Chondrocyte (in vitro differentiated cells): ENCODE results near the gene HCFC1R1. TPM values are rescaled to one million over a fixed set of nuclear protein-coding genes. Genes with fewer than 3 reads are reported as not detected.

Experiments used
- DNase-seq: peaks from one replicate; pipeline ENCODE4 v3.0.0; 2021; ENCODE audit warnings: mixed read lengths, low spot score
- H3K27ac Mint-ChIP-seq: one replicate; pipeline ENCODE4 v1.8.0; 2021; ENCODE audit warnings: mild to moderate bottlenecking, moderate library complexity, mixed read lengths; ENCODE audit not compliant: unreplicated experiment
- H3K27me3 Mint-ChIP-seq: 2 replicates; pipeline ENCODE4 v1.8.0; 2021; ENCODE audit warnings: low read depth, mixed read lengths
- H3K36me3 Mint-ChIP-seq: 2 replicates; pipeline ENCODE4 v1.8.0; 2021; ENCODE audit warnings: low read depth, mixed read lengths
- H3K4me1 Mint-ChIP-seq: 2 replicates; pipeline ENCODE4 v1.8.0; 2021; ENCODE audit warnings: low read depth, mild to moderate bottlenecking, mixed read lengths
- H3K4me3 Mint-ChIP-seq: one replicate; pipeline ENCODE4 v1.8.0; 2021; ENCODE audit warnings: mild to moderate bottlenecking, moderate library complexity, mixed read lengths; ENCODE audit not compliant: unreplicated experiment
- H3K9me3 Mint-ChIP-seq: 2 replicates; pipeline ENCODE4 v1.8.0; 2021; ENCODE audit warnings: low read depth, mixed read lengths
- CTCF ChIP-seq: fragments of 200-600 bp; sonication (generic); IDR thresholded peaks from 2 replicates; pipeline ENCODE4 v1.5.0; 2021; ENCODE audit warnings: antibody characterized with exemption, mild to moderate bottlenecking, moderate library complexity
- total RNA-seq: library from RNA; stranded (reverse); gene quantifications from 3 replicates; pipeline ENCODE4 v1.2.1, GENCODE V29; 2021

The HCFC1R1 gene
- total RNA-seq, 1 donor from 2014 or later, result 79.3 TPM

- Mint-ChIP-seq H3K27ac (no peak within 1 kb of the TSS), H3K27me3 (peaks cover 5% of the 10 kb centered on the region), H3K4me1 (peaks cover 18% of the 10 kb centered on the region), H3K36me3 (peaks cover 7% of the 10 kb centered on the region), H3K4me3 (no peak within 1 kb of the TSS), H3K9me3 (no peaks in the 10 kb centered on the region)
- TF ChIP-seq CTCF, result peak; percentile 67
- peak; percentile 92 for DNase-seq
These were observed 5.8 kb downstream of the HCFC1R1 start, which contains the start of gene CLDN6 for GRCh38 chr16:3017794-3018506. Gene CLDN6 (minus strand): TSS chr16:3018183. CDS start chr16:3016021, 2,162 bp downstream.

- Mint-ChIP-seq H3K36me3 (peaks cover 7% of the 10 kb centered on the region), H3K4me1 (peaks cover 12% of the 10 kb centered on the region), H3K4me3 (no peak overlapping the region), H3K27me3 (peaks cover 11% of the 10 kb centered on the region), H3K9me3 (no peaks in the 10 kb centered on the region), H3K27ac (no peak overlapping the region)
- no peak for DNase-seq
- TF ChIP-seq CTCF, result no peak
These were observed 6.4 kb downstream of the HCFC1R1 start for GRCh38 chr16:3017344-3017743.

- Mint-ChIP-seq H3K36me3 (no peaks in the 10 kb centered on the region), H3K4me3 (no peak overlapping the region), H3K27me3 (peaks cover 14% of the 10 kb centered on the region), H3K9me3 (no peaks in the 10 kb centered on the region), H3K27ac (no peak overlapping the region), H3K4me1 (peaks cover 4% of the 10 kb centered on the region)
- no peak for DNase-seq
- no peak for TF ChIP-seq CTCF
These were observed 7.7 kb downstream of the HCFC1R1 start for GRCh38 chr16:3015865-3016521.

- Mint-ChIP-seq H3K4me3 (no peak overlapping the region), H3K27me3 (peaks cover 14% of the 10 kb centered on the region), H3K9me3 (no peaks in the 10 kb centered on the region), H3K27ac (no peak overlapping the region), H3K36me3 (no peaks in the 10 kb centered on the region), H3K4me1 (peaks cover 3% of the 10 kb centered on the region)
- no peak for DNase-seq
- TF ChIP-seq CTCF, result no peak
These were observed 8.8 kb downstream of the HCFC1R1 start for GRCh38 chr16:3014971-3015370.

- H3K4me3 Mint-ChIP-seq, result no peak overlapping the region
These were observed 9.6 kb downstream of the HCFC1R1 start for GRCh38 chr16:3013998-3014690.

More at GRCh38 chr16:3013998-3014690, 9.6 kb downstream of the HCFC1R1 start:
- H3K36me3 Mint-ChIP-seq, result no peaks in the 10 kb centered on the region
- DNase-seq, result no peak
- H3K9me3 Mint-ChIP-seq, result no peaks in the 10 kb centered on the region
- TF ChIP-seq CTCF, result no peak
- no peak overlapping the region for H3K27ac Mint-ChIP-seq
- H3K27me3 Mint-ChIP-seq, result peaks cover 14% of the 10 kb centered on the region
- no peaks in the 10 kb centered on the region for H3K4me1 Mint-ChIP-seq
